HL-60 (cell line): ENCODE data around the gene HMGXB4.

Experiments
- DNase-seq, 2 experiments: peaks; one replicate each; pipeline ENCODE4 v3.0.0-alpha.2; 2010 to 2020; ENCODE audit warnings: low read depth in 1 of 2, low spot score in 1 of 2
- H3K27ac ChIP-seq: fragments of 250-450 bp; sonication (Bioruptor Pico); replicated peaks from 2 replicates; pipeline ENCODE4 v1.5.1; 2020; ENCODE audit warnings: mild to moderate bottlenecking, moderate library complexity
- H3K27me3 ChIP-seq: fragments of 250-450 bp; sonication (Bioruptor Pico); 2 replicates; pipeline ENCODE4 v1.5.1; 2021; ENCODE audit warnings: mild to moderate bottlenecking, moderate library complexity; ENCODE audit not compliant: insufficient read depth, poor library complexity, severe bottlenecking
- H3K4me3 ChIP-seq: replicated peaks from 2 replicates; pipeline ENCODE4 v1.5.1; 2011; ENCODE audit warnings: mild to moderate bottlenecking, control low read depth, low read length; ENCODE audit not compliant: insufficient read depth
- CTCF ChIP-seq: IDR thresholded peaks from one replicate; pipeline ENCODE4 v1.5.1; 2011; ENCODE audit warnings: low read length, control low read depth, inconsistent platforms; ENCODE audit not compliant: insufficient read depth
- GABPA ChIP-seq: IDR thresholded peaks from 2 replicates; pipeline ENCODE4 v1.6.1; 2012; ENCODE audit warnings: low read depth
- POLR2AphosphoS5 ChIP-seq: IDR thresholded peaks from 2 replicates; pipeline ENCODE4 v1.6.1; 2012; ENCODE audit warnings: low read depth
- REST ChIP-seq: IDR thresholded peaks from 2 replicates; pipeline ENCODE4 v1.6.1; 2012; ENCODE audit warnings: low read depth; ENCODE audit not compliant: insufficient replicate concordance
- SPI1 ChIP-seq: IDR thresholded peaks from 2 replicates; pipeline ENCODE4 v1.6.1; 2012; ENCODE audit warnings: low read depth, mild to moderate bottlenecking, borderline replicate concordance

The HMGXB4 gene

GRCh38 chr22:35322893-35323292 is 65.6 kb downstream of the HMGXB4 start:
- no peak overlapping the region for H3K4me3 ChIP-seq
- TF ChIP-seq CTCF: no peak
- no peak for TF ChIP-seq POLR2AphosphoS5
- TF ChIP-seq GABPA: no peak
- TF ChIP-seq REST: no peak
- no peak for TF ChIP-seq SPI1
- H3K27ac ChIP-seq: no peak overlapping the region
- DNase-seq: no peak
- no peaks in the 10 kb centered on the region for H3K27me3 ChIP-seq

GRCh38 chr22:35323305-35323704 is 66.0 kb downstream of the HMGXB4 start:
- H3K27ac ChIP-seq: no peak overlapping the region
- no peak overlapping the region for H3K4me3 ChIP-seq
- DNase-seq: no peak
- no peak for TF ChIP-seq CTCF
- no peak for TF ChIP-seq REST
- TF ChIP-seq SPI1: no peak
- TF ChIP-seq POLR2AphosphoS5: no peak
- no peaks in the 10 kb centered on the region for H3K27me3 ChIP-seq

- no peak for DNase-seq
- Histone ChIP-seq H3K4me3 (no peak overlapping the region), H3K27ac (no peak overlapping the region), H3K27me3 (no peaks in the 10 kb centered on the region)
- TF ChIP-seq GABPA: no peak
- TF ChIP-seq SPI1: no peak
- no peak for TF ChIP-seq REST
- TF ChIP-seq CTCF: no peak
- no peak for TF ChIP-seq POLR2AphosphoS5
Measured at GRCh38 chr22:35324067-35324466, 66.8 kb downstream of the HMGXB4 start.
